IPS DF 19.7 (cell line): ENCODE data around the gene DDX20.
A peak's percentile ranks its signal among the peaks of the same experiment; 100 is the strongest.
"Not testable (repeated sequence)": the region's sequence is repeated elsewhere in the genome, so short reads cannot be mapped to it uniquely, and the experiment has no call there.

Source experiments
- DNase-seq: peaks from one replicate; pipeline ENCODE4 v3.0.0-alpha.2; 2013; ENCODE audit warnings: low read depth, low spot score

The DDX20 gene

GRCh38 chr1:111733183-111733991 is 22.3 kb upstream of the DDX20 start:
- DNase-seq = no peak

GRCh38 chr1:111733992-111734341 is 21.7 kb upstream of the DDX20 start:
- DNase-seq = no peak

GRCh38 chr1:111734426-111734825 is 21.3 kb upstream of the DDX20 start:
- DNase-seq = no peak

GRCh38 chr1:111734856-111735255 is 20.8 kb upstream of the DDX20 start:
- DNase-seq = no peak

- DNase-seq = no peak
Observed at GRCh38 chr1:111735321-111735720, 20.4 kb upstream of the DDX20 start.

GRCh38 chr1:111735858-111736544 is 19.7 kb upstream of the DDX20 start:
- DNase-seq = no peak

GRCh38 chr1:111736548-111737215 is 19.0 kb upstream of the DDX20 start:
- no peak for DNase-seq

GRCh38 chr1:111737216-111738132 is 18.2 kb upstream of the DDX20 start:
- no peak for DNase-seq

GRCh38 chr1:111738133-111738435 is 17.6 kb upstream of the DDX20 start:
- no peak for DNase-seq

GRCh38 chr1:111738436-111739193 is 17.1 kb upstream of the DDX20 start:
- no peak for DNase-seq

GRCh38 chr1:111739194-111739924 is 16.3 kb upstream of the DDX20 start, which contains the start of gene INKA2:
Gene INKA2, minus strand, starts transcription at chr1:111739395. Its CDS starts 153 bp downstream, at chr1:111739242.
- no peak for DNase-seq

GRCh38 chr1:111739925-111740765 is 15.6 kb upstream of the DDX20 start:
- no peak for DNase-seq

GRCh38 chr1:111742292-111742691 is 13.4 kb upstream of the DDX20 start:
- DNase-seq = not testable (repeated sequence)

- DNase-seq = no peak
Observed at GRCh38 chr1:111742938-111743549, 12.7 kb upstream of the DDX20 start.

GRCh38 chr1:111743679-111744101 is 12.0 kb upstream of the DDX20 start:
- no peak for DNase-seq

- no peak for DNase-seq
Observed at GRCh38 chr1:111745675-111746613, 9.8 kb upstream of the DDX20 start.

GRCh38 chr1:111746614-111746999 is 9.1 kb upstream of the DDX20 start:
- no peak for DNase-seq

- DNase-seq = peak; percentile 71
Observed at GRCh38 chr1:111747282-111747734, 8.4 kb upstream of the DDX20 start.
